ENCODE data around the gene SLC1A4. TPM values are rescaled to one million over a fixed set of nuclear protein-coding genes. Genes with fewer than 3 reads are reported as not detected.

SLC1A4 gene
- total and polyA plus RNA-seq, 7 donors = 3.4 to 50.3 (median 13.9) TPM

GRCh38 chr2:65026154-65026553 lies 37.0 kb downstream of the SLC1A4 start:
- intact Hi-C loops (cut with DNase I) = no loop called here
- TF ChIP-seq CTCF (IDR thresholded peaks at IDR 0.05) = no peak
- H3K27ac ChIP-seq = no peak overlapping the region
- no peak overlapping the region for H3K4me3 ChIP-seq
- H3K27me3 ChIP-seq (ENCODE audit: insufficient read depth in 3 of 3, low read length in 2 of 3) = no peaks in the 10 kb centered on the region
- WGBS, 3 donors = 97 to 98% (median 97%) methylated on average over 8 of the region's 8 CpGs
- H3K36me3 ChIP-seq (ENCODE audit: insufficient read depth in 1 of 2, low read depth in 1 of 2) = peaks cover 0 to 29% of the 10 kb centered on the region in 2 donors
- no peak for ATAC-seq
- H3K9me3 ChIP-seq = no peaks in the 10 kb centered on the region
- no peak for DNase-seq
- H3K4me1 ChIP-seq = peaks cover 4% of the 10 kb centered on the region

- intact Hi-C loops (cut with DNase I) = no loop called here
- DNase-seq (no peak), ATAC-seq (no peak)
- no peak for TF ChIP-seq CTCF (IDR thresholded peaks at IDR 0.05)
- H3K4me1 ChIP-seq = peaks cover 10% of the 10 kb centered on the region
- no peaks in the 10 kb centered on the region for H3K9me3 ChIP-seq
- H3K4me3 ChIP-seq = no peak overlapping the region
- H3K27me3 ChIP-seq (ENCODE audit: insufficient read depth in 3 of 3, low read length in 2 of 3) = no peaks in the 10 kb centered on the region
- H3K27ac ChIP-seq = no peak overlapping the region
- WGBS, 3 donors = 86 to 91% (median 87%) methylated on average over 13 of the region's 13 CpGs
- H3K36me3 ChIP-seq (ENCODE audit: insufficient read depth in 1 of 2, low read depth in 1 of 2) = peaks cover 0 to 21% of the 10 kb centered on the region in 2 donors
These were observed 37.7 kb downstream of the SLC1A4 start for GRCh38 chr2:65026704-65027464.

- no peak for DNase-seq
- no peak for ATAC-seq
- Histone ChIP-seq H3K4me1 (peaks cover 14% of the 10 kb centered on the region), H3K27ac (no peak overlapping the region), H3K4me3 (no peak overlapping the region), H3K36me3 (ENCODE audit: insufficient read depth in 1 of 2, low read depth in 1 of 2) (peaks cover 0 to 13% of the 10 kb centered on the region in 2 donors), H3K9me3 (no peaks in the 10 kb centered on the region), H3K27me3 (ENCODE audit: insufficient read depth in 3 of 3, low read length in 2 of 3) (no peaks in the 10 kb centered on the region)
- 74 to 87% (median 78%) methylated on average over 8 of the region's 8 CpGs for WGBS, 3 donors
- no peak for TF ChIP-seq CTCF (IDR thresholded peaks at IDR 0.05)
- intact Hi-C loops (cut with DNase I) = no loop called here
These were observed 38.5 kb downstream of the SLC1A4 start for GRCh38 chr2:65027616-65028244.

- no peak for TF ChIP-seq CTCF (IDR thresholded peaks at IDR 0.05)
- Histone ChIP-seq H3K4me1 (peaks cover 14% of the 10 kb centered on the region), H3K9me3 (no peaks in the 10 kb centered on the region), H3K4me3 (no peak overlapping the region), H3K36me3 (ENCODE audit: insufficient read depth in 1 of 2, low read depth in 1 of 2) (no peaks in the 10 kb centered on the region), H3K27ac (no peak overlapping the region), H3K27me3 (ENCODE audit: insufficient read depth in 3 of 3, low read length in 2 of 3) (no peaks in the 10 kb centered on the region)
- DNase-seq = no peak
- ATAC-seq = no peak
- 75 to 78% (median 77%) methylated on average over 11 of the region's 11 CpGs for WGBS, 3 donors
- intact Hi-C loops (cut with DNase I) = no loop called here
These were observed 41.5 kb downstream of the SLC1A4 start for GRCh38 chr2:65030476-65031332.
